ENCODE measurements around the gene HEXD.

HEXD gene

DNA sequence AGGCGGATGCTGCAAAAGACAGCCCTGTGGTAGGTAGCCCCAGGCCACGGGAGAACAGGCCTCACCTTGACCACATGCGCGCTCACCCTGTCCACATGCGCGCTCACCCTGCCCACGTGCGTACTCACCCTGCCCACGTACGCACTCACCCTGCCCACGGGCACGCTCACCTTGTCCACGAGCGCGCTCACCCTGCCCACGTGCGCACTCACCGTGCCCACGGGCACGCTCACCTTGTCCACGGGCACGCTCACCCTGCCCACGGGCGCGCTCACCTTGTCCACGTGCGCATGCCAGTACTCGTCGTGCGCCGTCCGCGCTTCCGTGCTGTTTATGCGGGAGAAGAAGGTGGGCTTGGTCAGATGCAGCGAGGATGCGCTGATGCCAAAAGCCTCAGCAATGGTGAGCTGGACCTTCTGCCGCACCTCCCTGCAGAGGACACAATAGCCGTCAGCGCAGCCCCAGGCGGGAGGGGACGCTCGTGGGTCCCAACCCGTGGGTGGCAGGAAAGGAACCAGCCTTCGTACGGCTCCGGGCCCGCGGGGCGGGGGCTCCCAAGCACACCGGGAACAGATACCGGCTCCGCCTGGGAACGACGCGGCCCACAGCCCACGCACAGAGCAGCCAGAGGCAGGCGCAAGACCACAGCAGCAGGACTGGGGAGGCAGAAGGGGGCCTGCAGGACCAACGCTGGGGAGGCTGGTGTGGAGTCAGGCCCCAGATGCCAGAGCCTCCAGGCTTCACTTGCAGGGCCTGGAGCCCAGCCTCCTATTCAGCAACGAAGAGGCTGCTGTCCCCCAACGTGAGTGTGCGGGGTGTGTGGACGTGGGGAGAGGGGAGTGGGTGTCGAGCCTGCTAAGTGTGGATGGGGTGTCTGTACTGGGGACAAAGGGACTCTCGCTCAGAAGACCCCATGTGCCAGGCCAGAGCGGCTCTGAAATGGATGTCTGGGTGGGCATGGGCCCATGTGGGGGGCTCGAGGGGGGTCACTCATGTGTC, 14.2 kb upstream of the HEXD start:
- Histone ChIP-seq H3K4me3 (ENCODE audit: low read depth in 1 of 2, low read length in 2 of 2) (no peak overlapping the region), H3K9me3 (ENCODE audit: insufficient read depth, low read length, severe bottlenecking) (no peaks in the 10 kb centered on the region), H4K20me1 (ENCODE audit: insufficient read depth, low read length) (0 out of 2 replicates have a peak, but pooled peaks cover 2% of the 10 kb centered on the region), H3K36me3 (ENCODE audit: insufficient read depth, low read length) (peaks cover 31% of the 10 kb centered on the region), H3K4me1 (ENCODE audit: insufficient read depth, low read length) (no peaks in the 10 kb centered on the region), H3K4me2 (ENCODE audit: insufficient read depth, low read length) (no peak overlapping the region), H3K9ac (ENCODE audit: low read depth, low read length) (no peak overlapping the region), H2AFZ (ENCODE audit: low read depth, low read length) (no peak overlapping the region), H3K79me2 (ENCODE audit: insufficient read depth, low read length) (no peaks in the 10 kb centered on the region), H3K27me3 (ENCODE audit: insufficient read depth, low read length, poor library complexity) (no peaks in the 10 kb centered on the region), H3K27ac (ENCODE audit: low read length) (no peak overlapping the region)
- DNase-seq (no peak), ATAC-seq (ENCODE audit: insufficient read depth, low read depth) (no peak)
- TF ChIP-seq EZH2 (IDR thresholded peaks at IDR 0.05; ENCODE audit: borderline replicate concordance, low read depth, low read length, severe bottlenecking): no peak
- TF ChIP-seq, protein P1, sequence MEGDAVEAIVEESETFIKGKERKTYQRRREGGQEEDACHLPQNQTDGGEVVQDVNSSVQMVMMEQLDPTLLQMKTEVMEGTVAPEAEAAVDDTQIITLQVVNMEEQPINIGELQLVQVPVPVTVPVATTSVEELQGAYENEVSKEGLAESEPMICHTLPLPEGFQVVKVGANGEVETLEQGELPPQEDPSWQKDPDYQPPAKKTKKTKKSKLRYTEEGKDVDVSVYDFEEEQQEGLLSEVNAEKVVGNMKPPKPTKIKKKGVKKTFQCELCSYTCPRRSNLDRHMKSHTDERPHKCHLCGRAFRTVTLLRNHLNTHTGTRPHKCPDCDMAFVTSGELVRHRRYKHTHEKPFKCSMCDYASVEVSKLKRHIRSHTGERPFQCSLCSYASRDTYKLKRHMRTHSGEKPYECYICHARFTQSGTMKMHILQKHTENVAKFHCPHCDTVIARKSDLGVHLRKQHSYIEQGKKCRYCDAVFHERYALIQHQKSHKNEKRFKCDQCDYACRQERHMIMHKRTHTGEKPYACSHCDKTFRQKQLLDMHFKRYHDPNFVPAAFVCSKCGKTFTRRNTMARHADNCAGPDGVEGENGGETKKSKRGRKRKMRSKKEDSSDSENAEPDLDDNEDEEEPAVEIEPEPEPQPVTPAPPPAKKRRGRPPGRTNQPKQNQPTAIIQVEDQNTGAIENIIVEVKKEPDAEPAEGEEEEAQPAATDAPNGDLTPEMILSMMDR (IDR thresholded peaks at IDR 0.05; ENCODE audit: borderline replicate concordance, extremely low read depth, low read length, poor library complexity, severe bottlenecking): no peak

GRCh38 chr17:82405051-82405450, 13.1 kb upstream of the HEXD start:
- Histone ChIP-seq H3K4me2 (ENCODE audit: insufficient read depth, low read length) (no peak overlapping the region), H4K20me1 (ENCODE audit: insufficient read depth, low read length) (0 out of 2 replicates have a peak, but pooled peaks cover 2% of the 10 kb centered on the region), H3K36me3 (ENCODE audit: insufficient read depth, low read length) (peaks cover 27% of the 10 kb centered on the region), H3K9ac (ENCODE audit: low read depth, low read length) (no peak overlapping the region), H3K27me3 (ENCODE audit: insufficient read depth, low read length, poor library complexity) (no peaks in the 10 kb centered on the region), H3K4me3 (ENCODE audit: low read depth in 1 of 2, low read length in 2 of 2) (no peak overlapping the region), H3K27ac (ENCODE audit: low read length) (no peak overlapping the region), H2AFZ (ENCODE audit: low read depth, low read length) (no peak overlapping the region), H3K79me2 (ENCODE audit: insufficient read depth, low read length) (no peaks in the 10 kb centered on the region), H3K9me3 (ENCODE audit: insufficient read depth, low read length, severe bottlenecking) (no peaks in the 10 kb centered on the region), H3K4me1 (ENCODE audit: insufficient read depth, low read length) (no peaks in the 10 kb centered on the region)
- DNase-seq: no peak
- no peak for ATAC-seq (ENCODE audit: insufficient read depth, low read depth)
- TF ChIP-seq, protein P1 (IDR thresholded peaks at IDR 0.05; ENCODE audit: borderline replicate concordance, extremely low read depth, low read length, poor library complexity, severe bottlenecking): no peak
- no peak for TF ChIP-seq EZH2 (IDR thresholded peaks at IDR 0.05; ENCODE audit: borderline replicate concordance, low read depth, low read length, severe bottlenecking)

DNA sequence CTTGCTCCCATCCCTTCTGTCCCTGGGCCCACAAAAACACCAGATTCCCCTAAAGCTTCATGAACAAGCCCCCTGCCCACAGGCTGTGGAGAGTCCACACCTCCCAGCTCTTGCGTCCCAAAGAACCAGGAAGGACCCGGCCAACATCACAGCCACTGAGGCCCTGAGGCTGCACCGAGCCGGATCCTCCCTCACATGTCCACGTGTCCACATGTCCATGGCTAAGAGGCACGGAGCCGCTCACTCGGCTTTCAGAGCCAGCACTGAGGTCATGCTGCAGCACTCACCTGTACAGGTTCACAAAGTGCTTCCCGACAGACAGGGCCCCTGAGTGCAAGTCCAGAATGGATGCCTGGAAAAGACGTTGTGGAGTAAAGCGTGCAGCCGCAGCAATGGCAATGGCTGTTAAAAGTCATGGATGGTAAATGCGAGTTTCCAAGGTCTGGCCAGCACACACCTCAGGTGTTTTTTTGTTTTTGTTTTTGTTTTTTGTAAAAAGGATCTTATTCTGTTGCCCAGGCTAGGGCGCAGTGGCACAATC, 11.9 kb upstream of the HEXD start:
- Histone ChIP-seq H3K36me3 (ENCODE audit: insufficient read depth, low read length) (peaks cover 30% of the 10 kb centered on the region), H3K27me3 (ENCODE audit: insufficient read depth, low read length, poor library complexity) (no peaks in the 10 kb centered on the region), H3K79me2 (ENCODE audit: insufficient read depth, low read length) (peaks cover 3% of the 10 kb centered on the region; the same call in 1 of the 2 replicates), H4K20me1 (ENCODE audit: insufficient read depth, low read length) (0 out of 2 replicates have a peak, but pooled peaks cover 2% of the 10 kb centered on the region), H3K27ac (ENCODE audit: low read length) (no peak overlapping the region), H3K4me1 (ENCODE audit: insufficient read depth, low read length) (no peaks in the 10 kb centered on the region), H3K4me3 (ENCODE audit: low read depth in 1 of 2, low read length in 2 of 2) (no peak overlapping the region), H3K4me2 (ENCODE audit: insufficient read depth, low read length) (no peak overlapping the region), H3K9me3 (ENCODE audit: insufficient read depth, low read length, severe bottlenecking) (no peaks in the 10 kb centered on the region), H2AFZ (ENCODE audit: low read depth, low read length) (no peak overlapping the region), H3K9ac (ENCODE audit: low read depth, low read length) (no peak overlapping the region)
- no peak for ATAC-seq (ENCODE audit: insufficient read depth, low read depth)
- TF ChIP-seq, protein P1 (IDR thresholded peaks at IDR 0.05; ENCODE audit: borderline replicate concordance, extremely low read depth, low read length, poor library complexity, severe bottlenecking): no peak
- TF ChIP-seq EZH2 (IDR thresholded peaks at IDR 0.05; ENCODE audit: borderline replicate concordance, low read depth, low read length, severe bottlenecking): no peak
- DNase-seq: no peak

Measured in DND-41 (cell line).